ENCODE results near the gene BIRC2. TPM values are rescaled to one million over a fixed set of nuclear protein-coding genes. Genes with fewer than 3 reads are reported as not detected.

BIRC2 gene
- total and polyA plus RNA-seq, 10 of the 15 experiments (the other 5 are each of a cell fraction or from before 2014, with no cell fraction given) = 13.8 to 75.8 (median 26.5) TPM

DNA sequence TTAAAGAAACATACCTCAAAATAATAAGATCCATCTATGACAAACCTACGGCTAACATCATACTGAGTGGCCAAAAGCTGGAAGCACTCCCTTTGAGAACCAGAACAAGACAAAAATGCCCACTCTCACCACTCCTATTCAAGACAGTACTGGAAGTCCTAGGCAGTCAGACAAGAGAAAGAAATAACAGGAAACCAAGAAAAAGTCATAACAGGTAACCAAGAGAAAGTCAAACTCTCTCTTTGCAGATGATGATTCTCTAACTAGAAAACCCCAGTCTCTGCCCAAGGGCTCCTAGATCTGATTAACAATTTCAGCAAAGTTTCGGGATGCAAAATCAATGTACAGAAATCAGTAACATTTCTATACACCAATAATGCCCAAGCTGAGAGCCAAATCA, 70.0 kb downstream of the BIRC2 start:
- 0 out of 2 replicates have a peak, but pooled peaks have one; percentile 22 for TF ChIP-seq RUNX3 (IDR thresholded peaks at IDR 0.05; ENCODE audit: low read length)
- no peak for TF ChIP-seq NFYA (IDR thresholded peaks at IDR 0.05; ENCODE audit: borderline replicate concordance, low read depth, low read length)
- no peak for TF ChIP-seq SIN3A (IDR thresholded peaks at IDR 0.05; ENCODE audit: low read depth, low read length)
- intact Hi-C loops (cut with micrococcal nuclease; ENCODE audit: unreplicated experiment) (no loop called here), in situ Hi-C loops (cut with MboI) (no loop called here)
- no peak overlapping the region for H3K27ac ChIP-seq (ENCODE audit: control insufficient read depth, insufficient read depth)
- WGBS (ENCODE audit: insufficient coverage, insufficient replicate concordance, low lambda C conversion rate, missing lambda C conversion rate) = 7% methylated on average over 2 of the region's 2 CpGs
- H3K4me2 ChIP-seq (ENCODE audit: control insufficient read depth, insufficient read depth) = no peak overlapping the region
- no peaks in the 10 kb centered on the region for H4K20me1 ChIP-seq (ENCODE audit: control insufficient read depth, insufficient read depth)
- peaks cover 6% of the 10 kb centered on the region for H3K9me3 ChIP-seq (replicated peaks; ENCODE audit: control insufficient read depth, insufficient read depth, low read length)
- peaks cover 42% of the 10 kb centered on the region for H3K79me2 ChIP-seq (ENCODE audit: control insufficient read depth, insufficient read depth, low read length)
- POLR2A ChIA-PET = interaction anchor here (1.0 kb wide), 1 partner anchor 9 kb away, joined by 3 read pairs; no protein-coding TSS in a partner anchor
- no peak overlapping the region for H3K4me3 ChIP-seq
- SMC1A ChIA-PET (ENCODE audit: uncharacterized antibody, unreplicated experiment) = interaction anchor here (0.8 to 4.4 kb wide), 6 partner anchors 11 to 66 kb away, joined by 3 to 15 read pairs (median 4); no protein-coding TSS in a partner anchor
- no TSS peak for BruUV-seq (replicated peaks)
- DNase-seq (ENCODE audit: low read depth, low spot score) (no peak), FAIRE-seq (no peak), ATAC-seq (no peak; the same call in 2 of the 3 replicates)
- CTCF ChIA-PET = no interaction called here
- peaks cover 4% of the 10 kb centered on the region; the same call in 1 of the 2 replicates for H3K4me1 ChIP-seq (ENCODE audit: control insufficient read depth, insufficient read depth, low read length)
- RAD21 ChIA-PET (ENCODE audit: unreplicated experiment) = interaction anchor here (1.4 to 1.7 kb wide), 3 partner anchors 10 to 26 kb away, joined by 3 to 5 read pairs (median 4); no protein-coding TSS in a partner anchor
- H3K27me3 ChIP-seq (replicated peaks in 1 of 2; ENCODE audit: control insufficient read depth in 2 of 2, insufficient read depth in 2 of 2, low read length in 1 of 2) = no peaks in the 10 kb centered on the region
- no peak overlapping the region for H2AFZ ChIP-seq (ENCODE audit: control insufficient read depth, low read depth, low read length)
- H3K36me3 ChIP-seq (ENCODE audit: control insufficient read depth in 2 of 2, insufficient read depth in 2 of 2, low read length in 1 of 2) = no peaks in the 10 kb centered on the region; a peak in 1 of 4 replicates
- no peak overlapping the region for H3K9ac ChIP-seq (ENCODE audit: control insufficient read depth, insufficient read depth, low read length)

DNA sequence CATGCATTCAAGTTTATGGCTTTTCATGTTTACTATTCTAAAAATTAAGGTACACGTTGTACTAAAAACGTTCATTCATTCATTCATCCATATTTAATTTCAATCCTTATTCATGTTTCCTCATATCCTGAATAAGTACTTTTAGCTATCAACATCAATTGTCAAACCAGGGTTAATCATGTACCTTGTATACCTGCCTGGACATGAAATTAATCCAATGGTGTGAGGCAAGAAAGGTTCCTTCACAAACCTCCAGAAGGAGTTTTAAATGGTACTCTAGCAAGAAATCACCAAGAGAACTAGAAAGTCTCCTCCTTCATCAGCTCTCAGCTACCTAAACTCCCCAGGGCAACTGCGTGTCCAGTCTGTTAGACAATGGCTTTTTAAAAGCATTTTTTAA, 72.2 kb downstream of the BIRC2 start:
- Histone ChIP-seq H3K36me3 (ENCODE audit: control insufficient read depth in 2 of 2, insufficient read depth in 2 of 2, low read length in 1 of 2) (no peaks in the 10 kb centered on the region; a peak in 1 of 4 replicates), H3K79me2 (ENCODE audit: control insufficient read depth, insufficient read depth, low read length) (peaks cover 45% of the 10 kb centered on the region), H3K4me1 (ENCODE audit: control insufficient read depth, insufficient read depth, low read length) (peaks cover 4% of the 10 kb centered on the region; the same call in 1 of the 2 replicates), H3K4me2 (ENCODE audit: control insufficient read depth, insufficient read depth) (no peak overlapping the region), H4K20me1 (ENCODE audit: control insufficient read depth, insufficient read depth) (no peaks in the 10 kb centered on the region), H3K9ac (ENCODE audit: control insufficient read depth, insufficient read depth, low read length) (no peak overlapping the region), H3K9me3 (replicated peaks; ENCODE audit: control insufficient read depth, insufficient read depth, low read length) (peaks cover 6% of the 10 kb centered on the region), H3K27me3 (replicated peaks in 1 of 2; ENCODE audit: control insufficient read depth in 2 of 2, insufficient read depth in 2 of 2, low read length in 1 of 2) (no peaks in the 10 kb centered on the region), H3K27ac (ENCODE audit: control insufficient read depth, insufficient read depth) (no peak overlapping the region), H3K4me3 (no peak overlapping the region), H2AFZ (ENCODE audit: control insufficient read depth, low read depth, low read length) (no peak overlapping the region)
- TF ChIP-seq, protein P1, sequence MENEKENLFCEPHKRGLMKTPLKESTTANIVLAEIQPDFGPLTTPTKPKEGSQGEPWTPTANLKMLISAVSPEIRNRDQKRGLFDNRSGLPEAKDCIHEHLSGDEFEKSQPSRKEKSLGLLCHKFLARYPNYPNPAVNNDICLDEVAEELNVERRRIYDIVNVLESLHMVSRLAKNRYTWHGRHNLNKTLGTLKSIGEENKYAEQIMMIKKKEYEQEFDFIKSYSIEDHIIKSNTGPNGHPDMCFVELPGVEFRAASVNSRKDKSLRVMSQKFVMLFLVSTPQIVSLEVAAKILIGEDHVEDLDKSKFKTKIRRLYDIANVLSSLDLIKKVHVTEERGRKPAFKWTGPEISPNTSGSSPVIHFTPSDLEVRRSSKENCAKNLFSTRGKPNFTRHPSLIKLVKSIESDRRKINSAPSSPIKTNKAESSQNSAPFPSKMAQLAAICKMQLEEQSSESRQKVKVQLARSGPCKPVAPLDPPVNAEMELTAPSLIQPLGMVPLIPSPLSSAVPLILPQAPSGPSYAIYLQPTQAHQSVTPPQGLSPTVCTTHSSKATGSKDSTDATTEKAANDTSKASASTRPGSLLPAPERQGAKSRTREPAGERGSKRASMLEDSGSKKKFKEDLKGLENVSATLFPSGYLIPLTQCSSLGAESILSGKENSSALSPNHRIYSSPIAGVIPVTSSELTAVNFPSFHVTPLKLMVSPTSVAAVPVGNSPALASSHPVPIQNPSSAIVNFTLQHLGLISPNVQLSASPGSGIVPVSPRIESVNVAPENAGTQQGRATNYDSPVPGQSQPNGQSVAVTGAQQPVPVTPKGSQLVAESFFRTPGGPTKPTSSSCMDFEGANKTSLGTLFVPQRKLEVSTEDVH (IDR thresholded peaks at IDR 0.05; ENCODE audit: low read depth, partially characterized antibody) = no peak
- TF ChIP-seq TARDBP (IDR thresholded peaks at IDR 0.05; ENCODE audit: borderline replicate concordance) = no peak
- TF ChIP-seq, protein P2, sequence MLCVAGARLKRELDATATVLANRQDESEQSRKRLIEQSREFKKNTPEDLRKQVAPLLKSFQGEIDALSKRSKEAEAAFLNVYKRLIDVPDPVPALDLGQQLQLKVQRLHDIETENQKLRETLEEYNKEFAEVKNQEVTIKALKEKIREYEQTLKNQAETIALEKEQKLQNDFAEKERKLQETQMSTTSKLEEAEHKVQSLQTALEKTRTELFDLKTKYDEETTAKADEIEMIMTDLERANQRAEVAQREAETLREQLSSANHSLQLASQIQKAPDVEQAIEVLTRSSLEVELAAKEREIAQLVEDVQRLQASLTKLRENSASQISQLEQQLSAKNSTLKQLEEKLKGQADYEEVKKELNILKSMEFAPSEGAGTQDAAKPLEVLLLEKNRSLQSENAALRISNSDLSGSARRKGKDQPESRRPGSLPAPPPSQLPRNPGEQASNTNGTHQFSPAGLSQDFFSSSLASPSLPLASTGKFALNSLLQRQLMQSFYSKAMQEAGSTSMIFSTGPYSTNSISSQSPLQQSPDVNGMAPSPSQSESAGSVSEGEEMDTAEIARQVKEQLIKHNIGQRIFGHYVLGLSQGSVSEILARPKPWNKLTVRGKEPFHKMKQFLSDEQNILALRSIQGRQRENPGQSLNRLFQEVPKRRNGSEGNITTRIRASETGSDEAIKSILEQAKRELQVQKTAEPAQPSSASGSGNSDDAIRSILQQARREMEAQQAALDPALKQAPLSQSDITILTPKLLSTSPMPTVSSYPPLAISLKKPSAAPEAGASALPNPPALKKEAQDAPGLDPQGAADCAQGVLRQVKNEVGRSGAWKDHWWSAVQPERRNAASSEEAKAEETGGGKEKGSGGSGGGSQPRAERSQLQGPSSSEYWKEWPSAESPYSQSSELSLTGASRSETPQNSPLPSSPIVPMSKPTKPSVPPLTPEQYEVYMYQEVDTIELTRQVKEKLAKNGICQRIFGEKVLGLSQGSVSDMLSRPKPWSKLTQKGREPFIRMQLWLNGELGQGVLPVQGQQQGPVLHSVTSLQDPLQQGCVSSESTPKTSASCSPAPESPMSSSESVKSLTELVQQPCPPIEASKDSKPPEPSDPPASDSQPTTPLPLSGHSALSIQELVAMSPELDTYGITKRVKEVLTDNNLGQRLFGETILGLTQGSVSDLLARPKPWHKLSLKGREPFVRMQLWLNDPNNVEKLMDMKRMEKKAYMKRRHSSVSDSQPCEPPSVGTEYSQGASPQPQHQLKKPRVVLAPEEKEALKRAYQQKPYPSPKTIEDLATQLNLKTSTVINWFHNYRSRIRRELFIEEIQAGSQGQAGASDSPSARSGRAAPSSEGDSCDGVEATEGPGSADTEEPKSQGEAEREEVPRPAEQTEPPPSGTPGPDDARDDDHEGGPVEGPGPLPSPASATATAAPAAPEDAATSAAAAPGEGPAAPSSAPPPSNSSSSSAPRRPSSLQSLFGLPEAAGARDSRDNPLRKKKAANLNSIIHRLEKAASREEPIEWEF (IDR thresholded peaks at IDR 0.05; ENCODE audit: insufficient replicate concordance, low read depth, low read length) = no peak
- WGBS (ENCODE audit: insufficient coverage, insufficient replicate concordance, low lambda C conversion rate, missing lambda C conversion rate) = 100% methylated on average over 3 of the region's 3 CpGs
- ATAC-seq (no peak), DNase-seq (ENCODE audit: low read depth, low spot score) (no peak), FAIRE-seq (no peak)
- ChIA-PET SMC1A (ENCODE audit: uncharacterized antibody, unreplicated experiment) (interaction anchor here (0.8 to 4.4 kb wide), 10 partner anchors 9 to 195 kb away, joined by 3 to 15 read pairs (median 4); no protein-coding TSS in a partner anchor), CTCF (interaction anchor here (0.6 to 2.0 kb wide), 9 partner anchors 9 to 193 kb away, joined by 3 to 4 read pairs (median 3); no protein-coding TSS in a partner anchor), RAD21 (ENCODE audit: unreplicated experiment) (interaction anchor here (1.2 to 2.0 kb wide), 4 partner anchors 11 to 247 kb away, joined by 3 to 8 read pairs (median 7); no protein-coding TSS in a partner anchor), POLR2A (interaction anchor here (0.6 to 1.6 kb wide), 4 partner anchors 10 to 33 kb away, joined by 3 to 6 read pairs (median 3); no protein-coding TSS in a partner anchor)
- BruUV-seq (replicated peaks) = no TSS peak
- intact Hi-C loops (cut with micrococcal nuclease; ENCODE audit: unreplicated experiment) (no loop called here), in situ Hi-C loops (cut with MboI) (no loop called here)

All from GM12878 (cell line).